GM12872 (cell line): ENCODE results near the gene SLC25A12.

Experiments used
- CTCF ChIP-seq: IDR thresholded peaks from 3 replicates; pipeline ENCODE4 v1.5.1; 2011; ENCODE audit warnings: low read depth, mild to moderate bottlenecking, low read length, moderate library complexity; ENCODE audit not compliant: insufficient read depth

SLC25A12 gene

GRCh38 chr2:171893824-171894611, at the start of gene SLC25A12:
SLC25A12 (minus strand) TSS chr2:171894244; CDS start chr2:171894214, 30 bp downstream.
- no peak for TF ChIP-seq CTCF

- no peak for TF ChIP-seq CTCF
Measured at GRCh38 chr2:171941316-171941699, 47.3 kb upstream of the SLC25A12 start.

- no peak for TF ChIP-seq CTCF
Measured at GRCh38 chr2:171939743-171940071, 45.7 kb upstream of the SLC25A12 start.

- no peak for TF ChIP-seq CTCF
Measured at GRCh38 chr2:171939058-171939742, 45.2 kb upstream of the SLC25A12 start.

- TF ChIP-seq CTCF: no peak
Measured at GRCh38 chr2:171930385-171930784, 36.3 kb upstream of the SLC25A12 start.

- no peak for TF ChIP-seq CTCF
Measured at GRCh38 chr2:171924170-171924942, 30.3 kb upstream of the SLC25A12 start.

GRCh38 chr2:171923206-171923605, 29.2 kb upstream of the SLC25A12 start:
- TF ChIP-seq CTCF: no peak
